Measurements from ENCODE around the gene PIGH. TPM values are rescaled to one million over a fixed set of nuclear protein-coding genes. Genes with fewer than 3 reads are reported as not detected.
"Not testable (repeated sequence)": the region's sequence is repeated elsewhere in the genome, so short reads cannot be mapped to it uniquely, and the experiment has no call there.

Gene PIGH
- total RNA-seq, 1 experiment from 2014 or later = 26.2 TPM

- in situ Hi-C loops (cut with HindIII; ENCODE audit: low pct_unique_long_range_greater_than_20kb, low sequenced_read_pairs) = no loop called here
- peak; percentile 92 for DNase-seq (ENCODE audit: low read depth)
Measured at GRCh38 chr14:67619446-67620216, 19.6 kb upstream of the PIGH start, which contains the start of gene ARG2. Gene ARG2, plus strand, starts transcription at chr14:67619920. Its CDS starts 58 bp downstream, at chr14:67619978.

- peak; percentile 61 for DNase-seq (ENCODE audit: low read depth)
- in situ Hi-C loops (cut with HindIII; ENCODE audit: low pct_unique_long_range_greater_than_20kb, low sequenced_read_pairs) = no loop called here
Measured at GRCh38 chr14:67618617-67619063, 18.6 kb upstream of the PIGH start.

GRCh38 chr14:67610491-67610890 lies 10.4 kb upstream of the PIGH start:
- in situ Hi-C loops (cut with HindIII; ENCODE audit: low pct_unique_long_range_greater_than_20kb, low sequenced_read_pairs) = no loop called here
- DNase-seq (ENCODE audit: low read depth) = no peak

- DNase-seq (ENCODE audit: low read depth) = no peak
- in situ Hi-C loops (cut with HindIII; ENCODE audit: low pct_unique_long_range_greater_than_20kb, low sequenced_read_pairs) = no loop called here
Measured at GRCh38 chr14:67609642-67610310, 9.7 kb upstream of the PIGH start.

GRCh38 chr14:67607646-67608045 lies 7.6 kb upstream of the PIGH start:
- in situ Hi-C loops (cut with HindIII; ENCODE audit: low pct_unique_long_range_greater_than_20kb, low sequenced_read_pairs) = no loop called here
- DNase-seq (ENCODE audit: low read depth) = no peak

- in situ Hi-C loops (cut with HindIII; ENCODE audit: low pct_unique_long_range_greater_than_20kb, low sequenced_read_pairs) = no loop called here
- DNase-seq (ENCODE audit: low read depth) = no peak
Measured at GRCh38 chr14:67602995-67603545, 3.0 kb upstream of the PIGH start.

GRCh38 chr14:67602076-67602475 lies 2.0 kb upstream of the PIGH start:
- in situ Hi-C loops (cut with HindIII; ENCODE audit: low pct_unique_long_range_greater_than_20kb, low sequenced_read_pairs) = no loop called here
- no peak for DNase-seq (ENCODE audit: low read depth)

GRCh38 chr14:67600562-67600974 lies 500 bp upstream of the PIGH start:
- DNase-seq (ENCODE audit: low read depth); in situ Hi-C loops (cut with HindIII; ENCODE audit: low pct_unique_long_range_greater_than_20kb, low sequenced_read_pairs): not testable (repeated sequence)

- in situ Hi-C loops (cut with HindIII; ENCODE audit: low pct_unique_long_range_greater_than_20kb, low sequenced_read_pairs) = no loop called here
- DNase-seq (ENCODE audit: low read depth) = no peak
Measured at GRCh38 chr14:67595392-67595791, 4.7 kb downstream of the PIGH start.

- in situ Hi-C loops (cut with HindIII; ENCODE audit: low pct_unique_long_range_greater_than_20kb, low sequenced_read_pairs); DNase-seq (ENCODE audit: low read depth): not testable (repeated sequence)
Measured at GRCh38 chr14:67593650-67594049, 6.4 kb downstream of the PIGH start.

- DNase-seq (ENCODE audit: low read depth) = no peak
- in situ Hi-C loops (cut with HindIII; ENCODE audit: low pct_unique_long_range_greater_than_20kb, low sequenced_read_pairs) = no loop called here
Measured at GRCh38 chr14:67589204-67589770, 10.8 kb downstream of the PIGH start.

GRCh38 chr14:67586369-67586768 lies 13.7 kb downstream of the PIGH start:
- in situ Hi-C loops (cut with HindIII; ENCODE audit: low pct_unique_long_range_greater_than_20kb, low sequenced_read_pairs) = no loop called here
- DNase-seq (ENCODE audit: low read depth) = no peak

GRCh38 chr14:67584978-67585377 lies 15.1 kb downstream of the PIGH start:
- DNase-seq (ENCODE audit: low read depth) = no peak
- in situ Hi-C loops (cut with HindIII; ENCODE audit: low pct_unique_long_range_greater_than_20kb, low sequenced_read_pairs) = no loop called here

GRCh38 chr14:67583711-67584644 lies 16.1 kb downstream of the PIGH start:
- peak; percentile 26 for DNase-seq (ENCODE audit: low read depth)
- in situ Hi-C loops (cut with HindIII; ENCODE audit: low pct_unique_long_range_greater_than_20kb, low sequenced_read_pairs) = no loop called here

GRCh38 chr14:67582061-67582460 lies 18.0 kb downstream of the PIGH start:
- DNase-seq (ENCODE audit: low read depth) = no peak
- in situ Hi-C loops (cut with HindIII; ENCODE audit: low pct_unique_long_range_greater_than_20kb, low sequenced_read_pairs) = no loop called here

GRCh38 chr14:67581643-67582042 lies 18.4 kb downstream of the PIGH start:
- in situ Hi-C loops (cut with HindIII; ENCODE audit: low pct_unique_long_range_greater_than_20kb, low sequenced_read_pairs) = no loop called here
- DNase-seq (ENCODE audit: low read depth) = no peak

GRCh38 chr14:67580336-67581171 lies 19.5 kb downstream of the PIGH start:
- DNase-seq (ENCODE audit: low read depth) = no peak
- in situ Hi-C loops (cut with HindIII; ENCODE audit: low pct_unique_long_range_greater_than_20kb, low sequenced_read_pairs) = no loop called here

Measured in Caki2 (cell line).